Chondrocyte (in vitro differentiated cells): ENCODE measurements around the gene WIPI1. TPM values are rescaled to one million over a fixed set of nuclear protein-coding genes. Genes with fewer than 3 reads are reported as not detected.

ENCODE experiments used
- DNase-seq: peaks from one replicate; pipeline ENCODE4 v3.0.0; 2021; ENCODE audit warnings: mixed read lengths, low spot score
- H3K27ac Mint-ChIP-seq: one replicate; pipeline ENCODE4 v1.8.0; 2021; ENCODE audit warnings: mild to moderate bottlenecking, moderate library complexity, mixed read lengths; ENCODE audit not compliant: unreplicated experiment
- H3K27me3 Mint-ChIP-seq: 2 replicates; pipeline ENCODE4 v1.8.0; 2021; ENCODE audit warnings: low read depth, mixed read lengths
- H3K36me3 Mint-ChIP-seq: 2 replicates; pipeline ENCODE4 v1.8.0; 2021; ENCODE audit warnings: low read depth, mixed read lengths
- H3K4me1 Mint-ChIP-seq: 2 replicates; pipeline ENCODE4 v1.8.0; 2021; ENCODE audit warnings: low read depth, mild to moderate bottlenecking, mixed read lengths
- H3K4me3 Mint-ChIP-seq: one replicate; pipeline ENCODE4 v1.8.0; 2021; ENCODE audit warnings: mild to moderate bottlenecking, moderate library complexity, mixed read lengths; ENCODE audit not compliant: unreplicated experiment
- H3K9me3 Mint-ChIP-seq: 2 replicates; pipeline ENCODE4 v1.8.0; 2021; ENCODE audit warnings: low read depth, mixed read lengths
- total RNA-seq: library from RNA; stranded (reverse); gene quantifications from 3 replicates; pipeline ENCODE4 v1.2.1, GENCODE V29; 2021
- TF ChIP-seq, protein P1 (sequence below): fragments of 200-600 bp; sonication (generic); IDR thresholded peaks from 2 replicates; pipeline ENCODE4 v1.5.0; 2021; ENCODE audit warnings: antibody characterized with exemption, mild to moderate bottlenecking, moderate library complexity

WIPI1 gene
- total RNA-seq, 1 donor from 2014 or later = 119 TPM

- Mint-ChIP-seq H3K27ac (no peak overlapping the region), H3K4me1 (no peaks in the 10 kb centered on the region), H3K4me3 (no peak overlapping the region), H3K9me3 (peaks cover 2% of the 10 kb centered on the region), H3K36me3 (peaks cover 48% of the 10 kb centered on the region), H3K27me3 (no peaks in the 10 kb centered on the region)
- no peak for DNase-seq
- TF ChIP-seq, protein P1, sequence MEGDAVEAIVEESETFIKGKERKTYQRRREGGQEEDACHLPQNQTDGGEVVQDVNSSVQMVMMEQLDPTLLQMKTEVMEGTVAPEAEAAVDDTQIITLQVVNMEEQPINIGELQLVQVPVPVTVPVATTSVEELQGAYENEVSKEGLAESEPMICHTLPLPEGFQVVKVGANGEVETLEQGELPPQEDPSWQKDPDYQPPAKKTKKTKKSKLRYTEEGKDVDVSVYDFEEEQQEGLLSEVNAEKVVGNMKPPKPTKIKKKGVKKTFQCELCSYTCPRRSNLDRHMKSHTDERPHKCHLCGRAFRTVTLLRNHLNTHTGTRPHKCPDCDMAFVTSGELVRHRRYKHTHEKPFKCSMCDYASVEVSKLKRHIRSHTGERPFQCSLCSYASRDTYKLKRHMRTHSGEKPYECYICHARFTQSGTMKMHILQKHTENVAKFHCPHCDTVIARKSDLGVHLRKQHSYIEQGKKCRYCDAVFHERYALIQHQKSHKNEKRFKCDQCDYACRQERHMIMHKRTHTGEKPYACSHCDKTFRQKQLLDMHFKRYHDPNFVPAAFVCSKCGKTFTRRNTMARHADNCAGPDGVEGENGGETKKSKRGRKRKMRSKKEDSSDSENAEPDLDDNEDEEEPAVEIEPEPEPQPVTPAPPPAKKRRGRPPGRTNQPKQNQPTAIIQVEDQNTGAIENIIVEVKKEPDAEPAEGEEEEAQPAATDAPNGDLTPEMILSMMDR = no peak
Measured at GRCh38 chr17:68425979-68426378, 31.3 kb downstream of the WIPI1 start.

DNA sequence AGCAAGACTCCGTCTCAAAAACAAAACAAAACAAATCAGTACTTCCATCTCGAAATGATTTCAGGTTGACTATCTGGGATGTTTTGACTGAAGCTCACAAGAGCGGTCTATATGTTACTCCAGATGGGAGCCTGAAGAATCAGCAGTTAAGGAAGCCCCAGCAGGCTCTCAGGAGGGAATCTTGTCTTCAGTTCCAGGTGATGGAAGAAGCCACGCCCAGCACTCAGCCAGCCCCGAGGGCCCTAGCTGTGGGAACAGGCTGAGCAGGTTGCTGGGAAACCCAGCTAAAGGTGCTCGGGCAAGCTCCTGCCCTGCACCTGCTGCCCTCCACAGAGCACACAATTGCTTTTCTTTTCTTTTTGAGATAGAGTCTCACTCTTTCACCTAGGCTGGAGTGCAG lies 32.4 kb downstream of the WIPI1 start:
- H3K4me3 Mint-ChIP-seq = no peak overlapping the region
- no peak overlapping the region for H3K27ac Mint-ChIP-seq
- no peak for DNase-seq
- H3K27me3 Mint-ChIP-seq = no peaks in the 10 kb centered on the region
- TF ChIP-seq, protein P1 = no peak
- no peaks in the 10 kb centered on the region for H3K4me1 Mint-ChIP-seq
- peaks cover 11% of the 10 kb centered on the region for H3K9me3 Mint-ChIP-seq
- peaks cover 52% of the 10 kb centered on the region for H3K36me3 Mint-ChIP-seq

- DNase-seq = no peak
- TF ChIP-seq, protein P1 = no peak
- Mint-ChIP-seq H3K27me3 (no peaks in the 10 kb centered on the region), H3K27ac (no peak overlapping the region), H3K36me3 (peaks cover 54% of the 10 kb centered on the region), H3K4me1 (no peaks in the 10 kb centered on the region), H3K4me3 (no peak overlapping the region), H3K9me3 (peaks cover 15% of the 10 kb centered on the region)
Measured at GRCh38 chr17:68424203-68424602, 33.1 kb downstream of the WIPI1 start.

DNA sequence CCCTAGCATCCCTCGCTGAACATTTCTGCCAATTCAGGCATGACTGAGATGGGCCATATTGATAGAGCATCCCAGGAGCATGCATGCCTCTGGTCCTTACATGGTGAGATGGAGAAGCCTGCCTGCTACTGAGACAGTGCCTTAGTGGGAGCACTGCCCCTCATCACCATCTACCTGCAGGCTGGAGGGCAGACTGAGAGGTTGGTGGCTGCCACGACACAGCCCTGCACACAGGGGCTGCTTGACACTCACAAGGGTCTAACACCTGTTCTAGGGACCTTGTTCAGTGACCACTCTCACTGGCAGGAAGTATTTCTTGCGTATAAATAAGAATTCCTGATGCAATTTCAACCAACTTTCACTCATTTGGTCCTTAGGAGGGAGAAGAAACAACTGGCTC lies 34.0 kb downstream of the WIPI1 start:
- Mint-ChIP-seq H3K4me3 (no peak overlapping the region), H3K9me3 (peaks cover 21% of the 10 kb centered on the region), H3K36me3 (peaks cover 51% of the 10 kb centered on the region)

DNA sequence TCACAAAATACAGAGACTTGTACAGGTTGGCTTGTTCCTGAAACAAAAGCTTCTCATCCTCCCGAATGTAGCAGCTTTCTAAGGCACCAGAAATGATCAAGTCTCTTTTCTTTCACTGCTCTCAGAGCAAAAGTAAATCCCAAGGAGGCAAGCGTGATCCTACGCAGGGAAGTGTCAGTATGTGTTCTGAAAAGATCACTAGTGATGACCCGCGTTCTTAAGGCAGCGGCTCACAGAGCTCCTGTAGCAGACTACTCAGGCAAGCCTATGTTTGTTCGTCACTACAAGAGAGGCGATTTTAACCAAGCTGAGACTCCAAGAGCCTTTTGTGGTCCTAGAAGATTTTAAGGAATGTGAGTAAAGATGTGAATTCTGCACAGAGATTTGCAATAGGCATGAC lies 34.5 kb downstream of the WIPI1 start:
- TF ChIP-seq, protein P1 = no peak
- peaks cover 49% of the 10 kb centered on the region for H3K36me3 Mint-ChIP-seq
- no peaks in the 10 kb centered on the region for H3K4me1 Mint-ChIP-seq
- H3K4me3 Mint-ChIP-seq = no peak overlapping the region
- no peak for DNase-seq
- peaks cover 25% of the 10 kb centered on the region for H3K9me3 Mint-ChIP-seq
- H3K27me3 Mint-ChIP-seq = no peaks in the 10 kb centered on the region
- no peak overlapping the region for H3K27ac Mint-ChIP-seq

More for the DNA sequence above, 34.0 kb downstream of the WIPI1 start:
- DNase-seq = no peak
- H3K27me3 Mint-ChIP-seq = no peaks in the 10 kb centered on the region
- H3K27ac Mint-ChIP-seq = no peak overlapping the region
- no peaks in the 10 kb centered on the region for H3K4me1 Mint-ChIP-seq
- TF ChIP-seq, protein P1 = no peak
